Uterus (tissue), 2 donors: ENCODE data around the gene SHB.

Experiments
- CTCF ChIP-seq, 4 experiments: fragments of 200-600 bp in 2 of 4; fragments of 450-650 bp in 2 of 4; sonication (generic) in 2 of 4; IDR thresholded peaks; one replicate each; pipeline ENCODE4 v1.5.1; 2016 to 2019; ENCODE audit warnings: antibody characterized with exemption in 4 of 4, mild to moderate bottlenecking in 2 of 4, moderate library complexity in 1 of 4
- POLR2A ChIP-seq, 2 donors: fragments of 450-650 bp; IDR thresholded peaks; one replicate each; pipeline ENCODE4 v1.6.1; 2016; ENCODE audit warnings: antibody characterized with exemption in 2 of 2, mild to moderate bottlenecking in 1 of 2, moderate library complexity in 1 of 2

GRCh38 chr9:37990404-37991015 lies 78.5 kb downstream of the SHB start:
- TF ChIP-seq CTCF (IDR thresholded peaks at IDR 0.05) (no peak), POLR2A (IDR thresholded peaks at IDR 0.05) (no peak)
